ENCODE results near the gene SPACA4. TPM values are rescaled to one million over a fixed set of nuclear protein-coding genes. Genes with fewer than 3 reads are reported as not detected.

The SPACA4 gene
- total and polyA plus RNA-seq, 10 of the 15 experiments (the other 5 are each of a cell fraction or from before 2014, with no cell fraction given) = not detected

DNA sequence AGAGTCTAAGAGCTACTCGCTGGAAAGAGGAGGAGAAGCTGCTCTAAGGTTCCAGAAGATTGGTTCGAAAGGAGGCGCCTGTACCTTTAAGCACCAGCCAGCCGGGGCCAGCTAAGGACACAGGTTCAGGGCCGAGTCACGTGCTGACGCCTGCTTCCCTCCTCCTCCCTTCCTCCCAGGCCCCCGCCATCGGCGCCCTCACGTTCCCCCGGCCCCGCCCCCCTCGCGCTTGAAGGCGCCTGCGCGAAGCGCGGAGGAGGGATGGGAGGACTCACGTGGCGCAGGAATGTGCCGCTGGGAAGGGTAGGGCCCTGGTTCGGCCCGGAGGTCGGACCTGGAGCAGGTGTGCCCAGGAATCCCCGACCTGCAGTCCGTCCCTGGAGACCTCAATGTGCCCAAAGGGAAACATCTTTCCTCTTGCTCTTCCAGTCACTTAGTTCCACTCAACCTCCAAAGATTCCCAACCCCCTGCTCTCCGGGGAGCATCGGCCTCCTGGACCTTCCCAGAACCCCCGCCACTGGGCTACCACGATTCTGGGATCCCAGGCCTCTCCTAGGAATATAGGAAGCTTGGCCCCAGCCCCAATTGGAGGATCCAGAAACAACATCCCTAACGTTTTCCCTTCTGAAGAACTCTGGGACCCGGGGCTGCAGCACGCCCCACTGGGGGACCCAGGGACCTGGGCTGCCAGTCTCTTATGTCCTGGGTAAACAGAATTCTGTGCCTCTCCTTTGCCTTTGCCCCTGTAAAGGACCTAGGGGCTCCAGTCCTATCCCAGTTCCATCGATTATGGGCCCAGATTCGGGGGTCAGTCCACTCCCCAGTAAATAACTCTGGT lies 28.1 kb downstream of the SPACA4 start (continued):
- peak; percentile 47; the same call in 1 of the 2 replicates for TF ChIP-seq NFYB (IDR thresholded peaks at IDR 0.05; ENCODE audit: insufficient read depth, low read depth, low read length)
- TF ChIP-seq GATAD2B (conservative IDR thresholded peaks at IDR 0.05; ENCODE audit: low read depth) = peak; percentile 68; the same call in 1 of the 2 replicates
- TF ChIP-seq NBN (IDR thresholded peaks at IDR 0.05) = no peak; the same call in 1 of the 2 replicates
- TF ChIP-seq NFXL1 (IDR thresholded peaks at IDR 0.05; ENCODE audit: borderline replicate concordance) = peak; percentile 100
- TF ChIP-seq SMARCA5 (IDR thresholded peaks at IDR 0.05) = no peak
- TF ChIP-seq SMAD5 (IDR thresholded peaks at IDR 0.05; ENCODE audit: low read depth) = no peak; the same call in 1 of the 2 replicates
- TF ChIP-seq, protein P1, sequence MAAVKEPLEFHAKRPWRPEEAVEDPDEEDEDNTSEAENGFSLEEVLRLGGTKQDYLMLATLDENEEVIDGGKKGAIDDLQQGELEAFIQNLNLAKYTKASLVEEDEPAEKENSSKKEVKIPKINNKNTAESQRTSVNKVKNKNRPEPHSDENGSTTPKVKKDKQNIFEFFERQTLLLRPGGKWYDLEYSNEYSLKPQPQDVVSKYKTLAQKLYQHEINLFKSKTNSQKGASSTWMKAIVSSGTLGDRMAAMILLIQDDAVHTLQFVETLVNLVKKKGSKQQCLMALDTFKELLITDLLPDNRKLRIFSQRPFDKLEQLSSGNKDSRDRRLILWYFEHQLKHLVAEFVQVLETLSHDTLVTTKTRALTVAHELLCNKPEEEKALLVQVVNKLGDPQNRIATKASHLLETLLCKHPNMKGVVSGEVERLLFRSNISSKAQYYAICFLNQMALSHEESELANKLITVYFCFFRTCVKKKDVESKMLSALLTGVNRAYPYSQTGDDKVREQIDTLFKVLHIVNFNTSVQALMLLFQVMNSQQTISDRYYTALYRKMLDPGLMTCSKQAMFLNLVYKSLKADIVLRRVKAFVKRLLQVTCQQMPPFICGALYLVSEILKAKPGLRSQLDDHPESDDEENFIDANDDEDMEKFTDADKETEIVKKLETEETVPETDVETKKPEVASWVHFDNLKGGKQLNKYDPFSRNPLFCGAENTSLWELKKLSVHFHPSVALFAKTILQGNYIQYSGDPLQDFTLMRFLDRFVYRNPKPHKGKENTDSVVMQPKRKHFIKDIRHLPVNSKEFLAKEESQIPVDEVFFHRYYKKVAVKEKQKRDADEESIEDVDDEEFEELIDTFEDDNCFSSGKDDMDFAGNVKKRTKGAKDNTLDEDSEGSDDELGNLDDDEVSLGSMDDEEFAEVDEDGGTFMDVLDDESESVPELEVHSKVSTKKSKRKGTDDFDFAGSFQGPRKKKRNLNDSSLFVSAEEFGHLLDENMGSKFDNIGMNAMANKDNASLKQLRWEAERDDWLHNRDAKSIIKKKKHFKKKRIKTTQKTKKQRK (IDR thresholded peaks at IDR 0.05; ENCODE audit: low read depth, low read length) = no peak
- TF ChIP-seq, protein P2, sequence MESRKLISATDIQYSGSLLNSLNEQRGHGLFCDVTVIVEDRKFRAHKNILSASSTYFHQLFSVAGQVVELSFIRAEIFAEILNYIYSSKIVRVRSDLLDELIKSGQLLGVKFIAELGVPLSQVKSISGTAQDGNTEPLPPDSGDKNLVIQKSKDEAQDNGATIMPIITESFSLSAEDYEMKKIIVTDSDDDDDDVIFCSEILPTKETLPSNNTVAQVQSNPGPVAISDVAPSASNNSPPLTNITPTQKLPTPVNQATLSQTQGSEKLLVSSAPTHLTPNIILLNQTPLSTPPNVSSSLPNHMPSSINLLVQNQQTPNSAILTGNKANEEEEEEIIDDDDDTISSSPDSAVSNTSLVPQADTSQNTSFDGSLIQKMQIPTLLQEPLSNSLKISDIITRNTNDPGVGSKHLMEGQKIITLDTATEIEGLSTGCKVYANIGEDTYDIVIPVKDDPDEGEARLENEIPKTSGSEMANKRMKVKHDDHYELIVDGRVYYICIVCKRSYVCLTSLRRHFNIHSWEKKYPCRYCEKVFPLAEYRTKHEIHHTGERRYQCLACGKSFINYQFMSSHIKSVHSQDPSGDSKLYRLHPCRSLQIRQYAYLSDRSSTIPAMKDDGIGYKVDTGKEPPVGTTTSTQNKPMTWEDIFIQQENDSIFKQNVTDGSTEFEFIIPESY (IDR thresholded peaks at IDR 0.05) = no peak
- TF ChIP-seq SRF (IDR thresholded peaks at IDR 0.05; ENCODE audit: low read depth in 2 of 2, low read length in 2 of 2) = peak in 1 of 2 experiments; percentile 49; a peak in 2 of 4 replicates
- peak; percentile 95 for TF ChIP-seq RAD51 (IDR thresholded peaks at IDR 0.05)
- peak; percentile 77 for TF ChIP-seq CHD2 (IDR thresholded peaks at IDR 0.05; ENCODE audit: borderline replicate concordance, low read depth, low read length)
- TF ChIP-seq ZNF384 (IDR thresholded peaks at IDR 0.05; ENCODE audit: borderline replicate concordance, low read depth, low read length) = no peak
- TF ChIP-seq BCL11A (IDR thresholded peaks at IDR 0.05; ENCODE audit: low read depth, low read length) = 0 out of 2 replicates have a peak, but pooled peaks have one; percentile 21
- TF ChIP-seq NFIC (IDR thresholded peaks at IDR 0.05; ENCODE audit: low read depth, low read length) = no peak
- peak; percentile 69; the same call in 1 of the 2 replicates for TF ChIP-seq LARP7 (IDR thresholded peaks at IDR 0.05)
- peak; percentile 83; the same call in 1 of the 2 replicates for TF ChIP-seq BACH1 (IDR thresholded peaks at IDR 0.05; ENCODE audit: borderline replicate concordance)
- TF ChIP-seq ATF7 (IDR thresholded peaks at IDR 0.05; ENCODE audit: low read depth) = 0 out of 2 replicates have a peak, but pooled peaks have one; percentile 12
- TF ChIP-seq, protein P3, sequence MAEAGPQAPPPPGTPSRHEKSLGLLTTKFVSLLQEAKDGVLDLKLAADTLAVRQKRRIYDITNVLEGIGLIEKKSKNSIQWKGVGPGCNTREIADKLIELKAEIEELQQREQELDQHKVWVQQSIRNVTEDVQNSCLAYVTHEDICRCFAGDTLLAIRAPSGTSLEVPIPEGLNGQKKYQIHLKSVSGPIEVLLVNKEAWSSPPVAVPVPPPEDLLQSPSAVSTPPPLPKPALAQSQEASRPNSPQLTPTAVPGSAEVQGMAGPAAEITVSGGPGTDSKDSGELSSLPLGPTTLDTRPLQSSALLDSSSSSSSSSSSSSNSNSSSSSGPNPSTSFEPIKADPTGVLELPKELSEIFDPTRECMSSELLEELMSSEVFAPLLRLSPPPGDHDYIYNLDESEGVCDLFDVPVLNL (IDR thresholded peaks at IDR 0.05; ENCODE audit: low read depth, low read length) = no peak
- peak; percentile 99 for TF ChIP-seq BHLHE40 (IDR thresholded peaks at IDR 0.05; ENCODE audit: borderline replicate concordance in 1 of 2, low read depth in 2 of 2, low read length in 1 of 2)
- TF ChIP-seq, protein P4, sequence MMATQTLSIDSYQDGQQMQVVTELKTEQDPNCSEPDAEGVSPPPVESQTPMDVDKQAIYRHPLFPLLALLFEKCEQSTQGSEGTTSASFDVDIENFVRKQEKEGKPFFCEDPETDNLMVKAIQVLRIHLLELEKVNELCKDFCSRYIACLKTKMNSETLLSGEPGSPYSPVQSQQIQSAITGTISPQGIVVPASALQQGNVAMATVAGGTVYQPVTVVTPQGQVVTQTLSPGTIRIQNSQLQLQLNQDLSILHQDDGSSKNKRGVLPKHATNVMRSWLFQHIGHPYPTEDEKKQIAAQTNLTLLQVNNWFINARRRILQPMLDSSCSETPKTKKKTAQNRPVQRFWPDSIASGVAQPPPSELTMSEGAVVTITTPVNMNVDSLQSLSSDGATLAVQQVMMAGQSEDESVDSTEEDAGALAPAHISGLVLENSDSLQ (IDR thresholded peaks at IDR 0.05) = 0 out of 2 replicates have a peak, but pooled peaks have one; percentile 17
- peak; percentile 45; the same call in 1 of the 2 replicates for TF ChIP-seq DPF2 (IDR thresholded peaks at IDR 0.05)
- peak; percentile 95 for TF ChIP-seq IKZF1 (conservative IDR thresholded peaks at IDR 0.05)
- TF ChIP-seq EGR1 (IDR thresholded peaks at IDR 0.05; ENCODE audit: borderline replicate concordance in 1 of 2, low read depth in 2 of 2, low read length in 2 of 2) = no peak; a peak in 1 of 3 replicates

Measured in GM12878 (cell line).